ENCODE results near the gene TAGLN3.

DNA sequence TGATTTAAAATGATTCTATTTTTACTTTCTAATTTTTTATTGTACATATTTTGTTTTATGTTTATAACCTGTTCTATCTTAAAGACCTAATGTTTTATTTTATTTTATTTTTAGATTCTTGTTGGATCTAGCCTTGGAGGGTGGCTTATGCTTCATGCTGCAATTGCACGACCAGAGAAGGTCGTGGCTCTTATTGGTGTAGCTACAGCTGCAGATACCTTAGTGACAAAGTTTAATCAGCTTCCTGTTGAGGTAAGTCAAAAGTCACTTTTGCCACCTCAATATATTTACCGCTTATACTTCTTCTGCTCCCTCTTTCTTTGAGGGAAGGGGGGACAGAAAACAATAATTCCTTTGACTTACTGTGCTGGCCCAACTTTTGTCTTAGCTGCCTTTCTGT, 11.9 kb upstream of the TAGLN3 start:
- no peak for TF ChIP-seq TAF1 (IDR thresholded peaks at IDR 0.05; ENCODE audit: low read depth, low read length)
- TF ChIP-seq POLR2A (IDR thresholded peaks at IDR 0.05; ENCODE audit: low read depth, low read length) = no peak
